Measurements from ENCODE around the gene SLC35F6. TPM values are rescaled to one million over a fixed set of nuclear protein-coding genes. Genes with fewer than 3 reads are reported as not detected.
"Not testable (repeated sequence)": the region's sequence is repeated elsewhere in the genome, so short reads cannot be mapped to it uniquely, and the experiment has no call there.

Gene SLC35F6
- total and polyA plus RNA-seq, 9 of the 15 experiments (the other 6 are each of a cell fraction or from before 2014, with no cell fraction given), result 11.9 to 47.3 (median 22.5) TPM

DNA sequence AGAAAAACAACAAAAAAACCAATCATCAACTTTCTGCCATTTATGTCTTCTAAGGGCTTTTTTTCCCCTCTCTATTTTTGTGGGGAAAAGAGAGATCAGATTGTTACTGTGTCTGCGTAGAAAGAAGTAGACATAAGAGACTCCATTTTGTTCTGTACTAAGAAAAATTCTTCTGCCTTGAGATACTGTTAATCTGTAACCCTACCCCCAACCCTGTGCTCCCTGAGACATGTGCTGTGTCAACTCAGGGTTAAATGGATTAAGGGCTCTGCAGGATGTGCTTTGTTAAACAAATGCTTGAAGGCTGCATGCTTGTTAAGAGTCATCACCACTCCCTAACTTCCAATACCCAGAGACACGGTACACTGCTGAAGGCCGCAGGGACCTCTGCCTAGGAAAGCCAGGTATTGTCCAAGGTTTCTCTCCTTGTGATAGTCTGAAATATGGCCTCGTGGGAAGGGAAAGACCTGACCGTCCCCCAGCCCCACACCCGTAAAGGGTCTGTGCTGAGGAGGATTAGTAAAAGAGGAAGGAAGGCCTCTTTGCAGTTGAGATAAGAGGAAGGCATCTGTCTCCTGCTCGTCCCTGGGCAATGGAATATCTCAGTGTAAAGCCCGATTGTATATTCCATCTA, 14.2 kb upstream of the SLC35F6 start (continued):
- TF ChIP-seq GABPA (tag; conservative IDR thresholded peaks at IDR 0.05; ENCODE audit: low read depth) (0 out of 2 replicates have a peak, but pooled peaks have one; percentile 27), LEF1 (IDR thresholded peaks at IDR 0.05) (peak; percentile 84), ZBTB17 (CRISPR knock-in tag; IDR thresholded peaks at IDR 0.05) (peak; percentile 95), SMARCA4 (IDR thresholded peaks at IDR 0.05) (peak; percentile 86), NFIC (IDR thresholded peaks at IDR 0.05) (peak; percentile 52; the same call in 1 of the 2 replicates), NCOA1 (IDR thresholded peaks at IDR 0.05; ENCODE audit: low read depth) (peak; percentile 27; the same call in 1 of the 2 replicates), RNF2 (IDR thresholded peaks at IDR 0.05) (peak; percentile 67; the same call in 1 of the 2 replicates), ID3 (CRISPR knock-in tag; IDR thresholded peaks at IDR 0.05) (peak; percentile 83; the same call in 1 of the 2 replicates), ID3 (tag; IDR thresholded peaks at IDR 0.05) (peak; percentile 98), HIVEP1 (CRISPR knock-in tag; IDR thresholded peaks at IDR 0.05) (peak; percentile 94), ZFP1 (CRISPR knock-in tag; IDR thresholded peaks at IDR 0.05) (peak; percentile 69), ETS2 (tag; IDR thresholded peaks at IDR 0.05; ENCODE audit: borderline replicate concordance, poor library complexity, severe bottlenecking) (peak; percentile 87), ZNF175 (CRISPR knock-in tag; IDR thresholded peaks at IDR 0.05; ENCODE audit: low read depth) (peak; percentile 97), EP400 (IDR thresholded peaks at IDR 0.05) (peak; percentile 56), TCF3 (CRISPR knock-in tag; IDR thresholded peaks at IDR 0.05) (peak; percentile 69), TEAD1 (CRISPR knock-in tag; IDR thresholded peaks at IDR 0.05) (peak in 1 of 2 experiments; percentile 93; a peak in 2 of 4 replicates), NCOR1 (IDR thresholded peaks at IDR 0.05) (peak; percentile 66), TAL1 (IDR thresholded peaks at IDR 0.05) (peak; percentile 73), ZNF76 (CRISPR knock-in tag; IDR thresholded peaks at IDR 0.05; ENCODE audit: borderline replicate concordance) (peak; percentile 96), ETV1 (tag; conservative IDR thresholded peaks at IDR 0.05; ENCODE audit: low read depth) (peak; percentile 71), MAFG (tag; conservative IDR thresholded peaks at IDR 0.05) (0 out of 2 replicates have a peak, but pooled peaks have one; percentile 30)
- TF ChIP-seq, protein P1, sequence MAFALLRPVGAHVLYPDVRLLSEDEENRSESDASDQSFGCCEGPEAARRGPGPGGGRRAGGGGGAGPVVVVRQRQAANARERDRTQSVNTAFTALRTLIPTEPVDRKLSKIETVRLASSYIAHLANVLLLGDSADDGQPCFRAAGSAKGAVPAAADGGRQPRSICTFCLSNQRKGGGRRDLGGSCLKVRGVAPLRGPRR (CRISPR knock-in tag; IDR thresholded peaks at IDR 0.05), result 0 out of 2 replicates have a peak, but pooled peaks have one; percentile 47
- TF ChIP-seq, protein P2, sequence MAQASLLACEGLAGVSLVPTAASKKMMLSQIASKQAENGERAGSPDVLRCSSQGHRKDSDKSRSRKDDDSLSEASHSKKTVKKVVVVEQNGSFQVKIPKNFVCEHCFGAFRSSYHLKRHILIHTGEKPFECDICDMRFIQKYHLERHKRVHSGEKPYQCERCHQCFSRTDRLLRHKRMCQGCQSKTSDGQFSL (CRISPR knock-in tag; IDR thresholded peaks at IDR 0.05), result not testable (repeated sequence)
- TF ChIP-seq, protein P2 (tag; IDR thresholded peaks at IDR 0.05), result peak in 1 of 2 experiments; percentile 95; a peak in 2 of 4 replicates
- TF ChIP-seq, protein P3, sequence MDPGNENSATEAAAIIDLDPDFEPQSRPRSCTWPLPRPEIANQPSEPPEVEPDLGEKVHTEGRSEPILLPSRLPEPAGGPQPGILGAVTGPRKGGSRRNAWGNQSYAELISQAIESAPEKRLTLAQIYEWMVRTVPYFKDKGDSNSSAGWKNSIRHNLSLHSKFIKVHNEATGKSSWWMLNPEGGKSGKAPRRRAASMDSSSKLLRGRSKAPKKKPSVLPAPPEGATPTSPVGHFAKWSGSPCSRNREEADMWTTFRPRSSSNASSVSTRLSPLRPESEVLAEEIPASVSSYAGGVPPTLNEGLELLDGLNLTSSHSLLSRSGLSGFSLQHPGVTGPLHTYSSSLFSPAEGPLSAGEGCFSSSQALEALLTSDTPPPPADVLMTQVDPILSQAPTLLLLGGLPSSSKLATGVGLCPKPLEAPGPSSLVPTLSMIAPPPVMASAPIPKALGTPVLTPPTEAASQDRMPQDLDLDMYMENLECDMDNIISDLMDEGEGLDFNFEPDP (CRISPR knock-in tag; IDR thresholded peaks at IDR 0.05), result peak; percentile 90
- TF ChIP-seq, protein P4, sequence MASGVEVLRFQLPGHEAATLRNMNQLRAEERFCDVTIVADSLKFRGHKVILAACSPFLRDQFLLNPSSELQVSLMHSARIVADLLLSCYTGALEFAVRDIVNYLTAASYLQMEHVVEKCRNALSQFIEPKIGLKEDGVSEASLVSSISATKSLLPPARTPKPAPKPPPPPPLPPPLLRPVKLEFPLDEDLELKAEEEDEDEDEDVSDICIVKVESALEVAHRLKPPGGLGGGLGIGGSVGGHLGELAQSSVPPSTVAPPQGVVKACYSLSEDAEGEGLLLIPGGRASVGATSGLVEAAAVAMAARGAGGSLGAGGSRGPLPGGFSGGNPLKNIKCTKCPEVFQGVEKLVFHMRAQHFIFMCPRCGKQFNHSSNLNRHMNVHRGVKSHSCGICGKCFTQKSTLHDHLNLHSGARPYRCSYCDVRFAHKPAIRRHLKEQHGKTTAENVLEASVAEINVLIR (CRISPR knock-in tag; IDR thresholded peaks at IDR 0.05), result peak; percentile 83

Measured in K562 (cell line).